Umbilical cord (tissue), 2 donors: ENCODE data around the gene DARS2. TPM values are rescaled to one million over a fixed set of nuclear protein-coding genes. Genes with fewer than 3 reads are reported as not detected.

Source experiments
- DNase-seq: peaks from one replicate; pipeline ENCODE4 v3.0.0-alpha.2; 2015; ENCODE audit warnings: low spot score
- total RNA-seq: library from RNA; depleted of rRNA; stranded (reverse); fragments of >200 nt; gene quantifications from one replicate; pipeline ENCODE4 v1.2.3, GENCODE V29; 2014; ENCODE audit warnings: low replicate concordance; ENCODE audit not compliant: insufficient read depth

Gene DARS2
- total RNA-seq, 1 donor from 2014 or later = 18.8 TPM

DNA sequence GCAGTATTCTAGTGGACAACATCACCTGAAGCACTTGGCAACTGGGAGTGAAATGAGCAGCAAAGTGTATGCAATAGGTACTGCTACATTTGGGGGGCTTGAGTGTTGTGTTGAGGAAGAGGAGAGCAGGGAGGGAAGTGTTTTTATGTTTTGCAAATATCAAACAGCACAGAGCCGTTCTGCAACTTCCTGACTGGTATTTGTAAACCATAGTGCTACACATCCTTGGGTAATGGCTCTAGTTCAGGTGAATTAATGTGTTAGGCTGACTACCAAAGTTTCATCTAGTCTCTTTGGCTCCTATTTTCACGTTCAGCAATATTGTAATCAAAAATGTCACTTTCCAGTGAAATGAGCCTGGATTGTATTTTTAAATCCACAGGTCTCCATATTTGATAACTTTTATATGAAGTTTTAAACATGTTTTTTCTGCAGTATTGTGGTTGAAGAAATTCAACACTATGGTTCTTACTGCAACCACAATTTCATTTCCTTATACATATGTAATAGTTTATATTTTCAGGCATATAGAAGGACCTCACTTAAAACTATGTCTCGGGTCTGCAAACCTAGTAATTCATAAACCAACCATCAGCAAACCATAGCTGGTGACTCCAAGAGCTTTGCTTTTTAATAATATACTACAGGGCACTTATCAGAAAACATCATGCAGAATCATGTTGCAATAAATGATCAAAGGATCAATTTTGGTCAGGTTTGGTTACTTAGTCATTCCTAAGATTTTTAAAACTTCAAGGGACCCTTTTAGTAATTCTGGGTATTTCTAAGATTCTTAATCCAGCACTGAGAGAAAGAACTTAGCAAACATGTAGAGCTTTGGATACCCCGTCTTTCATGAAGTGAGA lies 62.5 kb downstream of the DARS2 start:
- DNase-seq = no peak

DNA sequence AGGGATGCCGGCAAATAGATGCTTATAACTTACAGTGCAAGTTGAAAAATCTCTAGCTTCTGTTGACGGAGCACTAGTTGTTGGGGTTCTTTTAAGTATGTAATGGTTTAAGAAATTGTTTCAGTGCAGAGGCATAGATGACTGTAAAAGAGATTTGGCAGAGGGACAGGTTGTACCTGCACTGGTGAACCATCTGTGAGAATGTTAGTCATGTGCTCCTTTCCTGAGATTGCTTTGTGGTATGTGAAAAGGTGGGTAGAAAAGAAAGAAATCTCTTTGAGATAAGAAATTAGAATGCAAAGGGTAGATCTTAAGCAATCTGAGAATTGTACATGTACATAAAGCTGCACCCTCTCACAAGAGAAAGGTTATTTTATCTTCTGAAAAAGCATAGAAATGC lies 63.2 kb downstream of the DARS2 start:
- no peak for DNase-seq

DNA sequence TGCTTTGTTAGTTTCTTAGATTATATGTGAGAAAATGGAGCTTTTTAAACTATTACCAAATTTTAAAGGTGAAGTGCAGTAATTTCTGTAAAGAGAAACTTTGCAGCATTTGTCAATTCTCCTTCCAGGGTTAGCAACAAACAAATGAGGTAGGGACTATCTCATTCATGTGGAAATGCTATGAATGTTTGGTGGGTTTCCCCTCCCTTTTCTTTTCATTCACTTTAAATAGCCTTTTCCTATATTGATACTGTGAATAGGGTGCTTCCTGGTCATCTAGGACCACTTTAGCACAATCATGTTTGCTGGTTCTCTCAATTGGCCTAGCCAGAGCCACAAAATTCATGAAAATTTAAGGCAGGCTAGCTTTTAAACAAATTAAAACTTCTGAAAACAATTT lies 64.3 kb downstream of the DARS2 start:
- no peak for DNase-seq

DNA sequence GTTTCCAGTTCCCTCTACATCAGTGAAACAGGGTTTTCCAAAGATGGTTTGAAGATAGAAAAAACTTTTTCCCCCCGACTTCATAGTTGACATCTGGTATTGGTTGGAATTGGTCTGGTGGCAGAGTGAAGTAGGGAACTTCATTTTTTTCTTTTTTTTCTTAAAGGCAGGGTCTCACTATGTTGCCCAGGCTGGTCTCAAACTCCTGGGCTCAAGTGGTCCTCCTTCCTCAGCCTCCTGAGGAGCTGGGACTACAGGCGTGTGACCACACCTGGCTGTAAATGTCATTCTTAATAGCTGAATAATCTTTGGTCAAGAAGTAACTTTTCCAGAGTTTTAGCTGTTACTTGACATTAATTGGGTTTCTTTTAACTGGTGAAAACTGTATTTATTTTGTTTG lies 65.4 kb downstream of the DARS2 start:
- no peak for DNase-seq

DNA sequence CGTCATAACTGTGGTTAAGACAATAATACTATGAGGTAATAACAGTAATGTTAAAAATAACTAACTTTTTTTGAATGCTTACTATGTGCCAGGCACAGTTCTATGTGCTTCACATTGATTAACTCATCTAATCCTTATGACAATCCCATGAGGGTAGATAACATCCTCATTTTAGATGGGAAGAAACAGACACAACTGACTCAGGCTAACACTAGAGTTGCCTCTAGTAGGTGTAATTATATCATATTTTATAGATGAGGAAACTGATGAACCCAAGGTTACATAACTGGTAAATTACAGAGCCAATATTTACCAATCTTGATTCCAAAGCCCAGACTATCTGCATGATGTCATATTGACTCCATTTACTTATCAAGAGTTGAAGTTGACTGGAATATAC lies 69.1 kb downstream of the DARS2 start:
- no peak for DNase-seq

DNA sequence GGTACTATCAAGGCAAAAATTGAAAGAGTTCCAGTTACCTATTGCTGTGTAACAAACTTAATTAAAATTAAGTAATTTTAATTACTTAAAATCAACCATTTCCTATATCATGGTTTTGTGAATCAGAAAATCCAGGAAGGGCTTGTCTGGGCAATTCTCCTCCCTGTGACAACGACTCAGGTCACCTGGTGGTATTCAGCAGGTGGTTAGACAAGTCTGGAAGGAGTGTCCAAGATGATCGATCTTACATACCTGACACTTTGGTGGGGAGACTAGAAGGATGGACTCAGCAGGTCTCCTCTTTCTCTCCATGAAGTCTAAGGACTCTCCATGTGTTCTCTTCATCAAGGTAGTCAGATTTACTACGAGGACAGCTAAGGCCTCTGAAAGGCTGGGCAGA lies 69.7 kb downstream of the DARS2 start:
- no peak for DNase-seq

DNA sequence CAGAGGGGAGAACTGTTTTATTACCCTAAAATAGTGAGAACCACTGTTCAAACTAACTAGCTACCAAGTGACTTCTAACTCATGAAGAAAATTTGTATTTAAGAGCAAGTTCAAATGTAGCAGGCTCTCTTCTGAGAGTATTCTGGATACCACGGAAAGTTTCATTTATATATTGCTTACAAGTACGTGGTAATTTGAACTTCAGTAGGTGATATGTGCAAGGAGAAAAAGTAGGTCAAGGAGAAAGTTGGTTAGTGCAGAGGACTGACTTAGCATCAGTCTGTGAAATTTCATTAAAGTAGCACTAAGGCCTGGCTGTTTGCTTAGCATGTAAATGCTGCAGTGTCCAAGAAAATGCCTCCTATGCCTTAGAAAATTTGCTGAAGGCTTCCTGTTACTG lies 76.0 kb downstream of the DARS2 start:
- DNase-seq = no peak

DNA sequence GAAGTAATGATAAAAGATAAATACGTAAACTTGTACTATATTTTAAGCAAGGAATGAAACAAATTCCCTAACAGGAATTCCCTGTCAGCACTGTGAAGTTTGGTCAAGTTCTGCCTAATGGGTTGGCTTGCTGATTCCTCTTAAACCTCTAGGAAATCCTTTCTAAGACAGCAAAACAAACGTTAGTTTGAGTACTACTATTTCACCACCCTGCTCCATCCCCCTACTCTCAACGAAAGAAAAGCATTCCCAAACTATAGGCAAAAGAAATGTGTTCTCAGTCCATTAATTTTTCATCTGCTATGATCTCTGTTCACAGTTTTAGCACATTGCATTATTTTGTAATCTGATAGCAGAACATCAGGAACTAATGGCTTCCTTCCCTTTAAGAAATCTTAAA lies 76.5 kb downstream of the DARS2 start:
- no peak for DNase-seq

DNA sequence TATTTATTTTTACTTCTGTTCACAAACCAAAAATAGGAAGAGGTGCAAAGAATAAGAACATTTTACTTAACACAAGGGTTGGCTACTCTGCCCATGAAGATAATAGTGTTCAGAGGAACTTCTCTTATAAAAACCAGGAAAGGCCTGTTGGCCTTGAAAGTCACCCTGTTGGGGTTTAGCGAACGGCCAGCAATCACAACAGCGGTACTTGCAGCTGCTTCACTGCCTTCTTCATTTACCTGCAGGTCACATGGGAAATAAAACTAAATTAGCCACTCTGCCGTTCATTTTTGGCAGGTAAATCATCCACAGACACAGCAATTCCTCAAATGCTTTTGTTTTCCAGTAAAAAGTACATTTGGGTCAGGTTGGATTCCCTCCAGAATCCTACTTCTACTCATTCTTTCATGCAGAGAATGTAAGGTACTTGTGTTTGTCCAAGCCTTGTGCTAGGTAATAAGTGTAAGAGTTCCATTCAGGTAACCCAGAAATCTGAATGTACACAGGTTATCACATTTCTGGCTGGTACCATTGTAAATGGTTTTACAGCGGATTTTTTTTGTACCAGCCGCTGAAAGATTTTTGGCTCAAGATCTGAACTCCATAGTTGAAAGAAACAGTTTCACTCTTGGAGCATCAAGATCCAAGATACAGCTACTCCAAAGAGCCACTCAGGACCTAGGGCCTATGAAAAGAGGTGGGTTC lies 79.5 kb downstream of the DARS2 start:
- DNase-seq = no peak

Other genes starting within 250 kb of the DARS2 start
- 1.7 TPM for gene SLC9C2, start 221.6 kb upstream of the DARS2 start, total RNA-seq
- not detected for gene TEX50, start 189.3 kb upstream of the DARS2 start, total RNA-seq
- gene ANKRD45, start 154.8 kb upstream of the DARS2 start, total RNA-seq = 10.1 TPM
- gene KLHL20, start 109.7 kb upstream of the DARS2 start, total RNA-seq = 29.9 TPM
- gene CENPL, start 210 bp downstream of the DARS2 start, total RNA-seq = 12.5 TPM
- gene GAS5, start 43.3 kb downstream of the DARS2 start, total RNA-seq = 428 TPM
- gene ZBTB37, start 43.7 kb downstream of the DARS2 start, total RNA-seq = 14.9 TPM
- gene SERPINC1, start 92.7 kb downstream of the DARS2 start, total RNA-seq = not detected
- gene RC3H1, start 197.7 kb downstream of the DARS2 start, total RNA-seq = 20.2 TPM